Stimulated activated CD8-positive, alpha-beta memory T cell treated with anti-CD3 and anti-CD28 coated beads, Interleukin-2, amount 100 ng/mL, for 1 hour (primary cell): ENCODE data around the gene SIK3.
"Not testable (repeated sequence)": the region's sequence is repeated elsewhere in the genome, so short reads cannot be mapped to it uniquely, and the experiment has no call there.

Source experiments
- DNase-seq, 2 donors: peaks; one replicate each; pipeline ENCODE4 v3.0.0-alpha.2; 2020; ENCODE audit warnings: low read depth in 2 of 2

Gene SIK3

GRCh38 chr11:116825854-116826750, 272.1 kb downstream of the SIK3 start:
- no peak for DNase-seq

- no peak for DNase-seq
These were observed 272.8 kb downstream of the SIK3 start for GRCh38 chr11:116825434-116825833.

- DNase-seq = no peak
These were observed 275.0 kb downstream of the SIK3 start, which contains the start of gene APOA4 for GRCh38 chr11:116823031-116823843. Gene APOA4 (minus strand): TSS chr11:116823304. CDS start chr11:116823191, 113 bp downstream.

DNA sequence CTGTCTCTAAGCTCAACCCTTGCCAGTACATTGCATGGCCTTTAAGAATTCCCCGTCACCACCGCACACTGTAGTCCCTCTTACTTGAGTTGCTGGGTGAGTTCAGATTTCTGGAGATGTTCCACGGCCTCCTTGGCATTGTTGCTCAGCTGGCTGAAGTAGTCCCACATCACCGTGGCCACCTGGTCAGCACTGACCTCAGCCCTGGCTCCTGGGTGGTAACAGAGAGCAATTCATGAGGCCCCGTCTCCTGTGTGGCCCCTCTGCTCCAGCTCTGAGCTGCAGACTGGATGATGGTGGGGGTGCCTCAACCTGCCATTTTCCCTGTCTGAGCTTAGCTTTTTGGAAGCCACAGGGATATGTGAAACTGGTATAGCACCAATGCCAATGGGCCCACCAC, 275.7 kb downstream of the SIK3 start:
- no peak for DNase-seq

DNA sequence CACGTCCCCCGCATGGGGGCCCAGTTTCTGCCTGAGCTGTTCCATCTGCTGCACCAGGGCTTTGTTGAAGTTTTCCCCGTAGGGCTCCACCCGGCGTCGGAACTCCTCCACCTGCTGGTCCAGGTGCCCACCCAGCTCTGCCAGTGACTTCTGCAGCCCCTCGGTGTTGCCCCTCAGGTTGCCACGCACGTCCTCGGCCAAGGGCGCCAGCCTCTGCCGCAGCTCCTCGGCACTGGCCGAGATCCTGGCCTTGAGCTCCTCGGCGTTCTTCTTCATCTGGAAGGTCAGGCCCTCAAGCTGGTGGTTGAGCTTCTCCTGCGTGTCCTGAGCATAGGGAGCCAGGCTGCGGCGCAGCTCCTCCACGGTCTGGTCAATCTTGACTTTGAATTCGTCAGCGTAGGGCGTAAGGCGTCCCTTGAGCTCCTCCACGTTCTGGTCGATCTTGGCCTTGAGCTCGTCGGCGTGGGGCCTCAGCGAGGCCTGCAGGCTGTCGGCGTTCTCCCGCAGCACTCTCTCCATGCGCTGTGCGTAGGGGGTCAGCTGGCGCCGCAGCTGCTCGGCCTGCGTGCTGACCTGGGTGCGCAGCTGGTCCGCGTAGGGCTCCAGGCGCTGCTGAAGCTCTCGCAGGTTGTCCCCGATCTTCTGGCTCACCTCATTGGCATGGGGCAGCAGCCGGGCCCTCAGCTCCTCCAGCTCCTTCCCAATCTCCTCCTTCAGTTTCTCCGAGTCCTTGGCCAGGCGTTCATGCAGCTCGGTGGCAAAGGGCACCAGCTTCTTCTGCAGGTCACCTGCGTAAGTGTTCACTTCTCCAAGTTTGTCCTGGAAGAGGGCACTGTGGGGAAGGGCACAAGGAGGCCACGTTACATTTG, 276.9 kb downstream of the SIK3 start:
- no peak for DNase-seq

- no peak for DNase-seq
These were observed 279.2 kb downstream of the SIK3 start for GRCh38 chr11:116819049-116819448.

GRCh38 chr11:116814502-116814901, 283.7 kb downstream of the SIK3 start:
- no peak for DNase-seq

DNA sequence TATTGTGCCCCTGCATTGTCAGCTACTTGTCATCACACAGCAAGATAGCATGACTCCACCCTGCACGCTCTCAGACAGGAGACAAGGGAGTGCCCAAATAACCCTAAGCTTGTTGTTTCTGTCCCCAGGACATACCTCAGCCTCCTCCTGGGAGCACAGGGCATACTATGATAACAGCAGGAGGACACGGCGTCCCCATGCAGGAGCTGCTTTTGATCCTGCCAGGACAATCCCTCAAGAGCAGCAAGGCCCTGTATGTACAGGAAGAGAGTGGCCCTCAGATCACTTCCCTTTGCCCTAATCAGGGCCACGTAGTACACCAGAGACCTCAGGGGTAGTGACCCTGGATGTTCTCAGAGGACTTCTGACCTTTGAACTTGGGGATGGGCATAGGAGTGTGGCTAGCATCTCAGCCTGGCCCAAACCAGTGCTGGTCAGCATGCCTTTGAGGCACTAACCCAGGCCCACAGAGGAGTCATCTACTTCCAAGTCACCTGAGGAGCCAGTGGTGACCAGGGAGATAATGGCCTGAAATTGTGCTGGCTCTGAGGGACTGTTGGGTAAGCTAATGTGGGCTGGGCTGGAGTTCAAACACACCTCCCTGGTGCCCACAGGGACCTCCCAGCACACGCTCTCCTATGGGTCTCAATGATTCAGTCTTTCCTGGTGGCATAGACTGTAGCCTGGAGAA, 284.3 kb downstream of the SIK3 start:
- DNase-seq = no peak

DNA sequence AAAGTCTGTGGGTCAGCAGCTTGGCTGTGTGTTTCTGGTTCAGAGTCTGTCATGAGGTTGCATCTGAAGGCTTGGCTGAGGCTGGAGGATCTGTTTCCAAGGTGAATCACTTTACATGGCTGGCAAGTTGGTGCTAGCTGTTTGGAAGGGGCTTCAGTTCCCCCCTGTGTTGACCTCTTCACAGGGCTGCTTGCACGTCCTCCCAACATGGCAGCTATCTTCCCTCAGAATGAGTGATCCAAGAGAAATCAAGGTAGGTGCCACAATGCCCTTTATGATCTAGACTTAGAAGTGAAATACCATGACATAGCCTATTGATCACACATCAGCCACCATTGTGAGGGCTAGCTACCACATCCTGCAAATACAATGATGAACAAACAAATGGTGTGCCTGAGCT, 285.1 kb downstream of the SIK3 start:
- no peak for DNase-seq

DNA sequence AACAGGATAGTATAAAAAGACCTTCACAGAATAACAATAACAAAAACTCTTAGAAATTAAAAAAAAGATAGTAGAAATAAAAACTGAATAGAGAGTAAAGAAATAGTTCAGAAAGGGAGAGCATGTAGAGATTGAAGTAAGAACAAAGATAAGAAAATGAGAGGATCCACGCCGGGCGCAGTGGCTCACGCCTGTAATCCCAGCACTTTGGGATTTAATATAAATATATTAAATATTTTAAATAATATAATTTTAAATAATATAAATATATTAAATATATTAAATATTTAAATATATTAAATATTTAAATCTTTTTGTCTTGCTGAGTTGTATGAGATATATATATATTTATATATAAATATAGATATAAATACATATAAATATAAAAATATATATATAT, 286.1 kb downstream of the SIK3 start:
- no peak for DNase-seq

DNA sequence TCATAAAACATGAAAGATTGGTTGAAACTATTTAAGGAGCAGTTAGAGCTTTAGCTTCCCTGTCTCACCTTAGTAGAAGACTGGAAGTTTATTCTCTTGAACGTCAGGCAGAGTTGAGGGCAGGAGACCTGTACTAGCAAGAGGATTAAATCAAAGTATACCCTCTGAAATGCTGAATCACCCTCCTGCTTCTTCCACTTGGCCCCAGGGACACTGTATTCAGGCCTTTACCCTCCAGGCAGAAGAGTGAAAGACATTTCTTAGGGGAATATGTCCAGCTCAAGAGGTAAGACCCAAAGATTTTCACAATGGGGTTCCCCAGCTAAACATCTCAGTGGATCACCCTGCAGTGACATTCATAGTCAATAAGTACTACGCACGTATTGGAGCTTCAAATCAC, 287.0 kb downstream of the SIK3 start:
- DNase-seq = no peak

- DNase-seq = no peak
These were observed 289.7 kb downstream of the SIK3 start for GRCh38 chr11:116808262-116809175.

GRCh38 chr11:116807601-116808261, 290.5 kb downstream of the SIK3 start:
- DNase-seq = no peak

DNA sequence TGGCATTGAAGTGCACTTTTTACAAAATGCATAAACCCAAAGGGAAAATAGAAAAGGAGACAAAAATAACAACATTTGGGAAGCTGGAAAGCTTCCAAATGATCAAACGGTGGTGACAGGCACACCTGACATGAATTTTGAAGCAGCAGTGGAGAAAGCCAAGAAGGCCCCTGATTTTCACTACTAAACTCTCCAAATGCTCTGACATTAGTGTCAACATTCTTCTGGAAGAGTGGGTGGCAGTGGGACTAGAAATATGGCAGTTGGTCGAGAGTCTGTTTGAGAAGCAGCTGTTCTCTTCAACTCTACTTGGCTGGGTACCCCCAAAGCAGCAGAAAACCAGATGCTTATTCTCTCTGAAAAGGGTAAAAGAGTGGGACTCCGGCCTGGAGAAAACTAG, 294.2 kb downstream of the SIK3 start:
- no peak for DNase-seq

- DNase-seq = not testable (repeated sequence)
These were observed 296.6 kb downstream of the SIK3 start for GRCh38 chr11:116801662-116802061.

DNA sequence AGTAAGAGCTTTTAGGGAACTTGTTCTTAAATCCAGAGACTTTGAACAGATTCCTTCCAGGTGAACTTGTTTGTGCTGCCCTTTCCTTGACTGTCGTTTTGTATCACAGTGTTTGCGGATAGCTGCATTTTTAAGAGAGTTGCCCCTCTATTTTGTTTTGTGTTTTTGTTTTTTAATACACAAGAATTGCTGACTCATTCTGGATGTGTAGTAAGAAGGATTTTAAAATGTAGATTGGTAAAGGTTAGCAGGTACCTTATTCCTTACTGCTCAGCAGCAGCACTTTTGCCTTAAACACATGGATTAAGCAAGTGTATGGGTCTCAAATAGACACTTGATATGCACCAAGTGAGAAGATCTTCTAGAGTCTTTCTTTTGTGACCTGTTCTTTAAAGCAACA, 297.6 kb downstream of the SIK3 start:
- DNase-seq = no peak

- no peak for DNase-seq
These were observed 299.9 kb downstream of the SIK3 start for GRCh38 chr11:116798368-116798767.

DNA sequence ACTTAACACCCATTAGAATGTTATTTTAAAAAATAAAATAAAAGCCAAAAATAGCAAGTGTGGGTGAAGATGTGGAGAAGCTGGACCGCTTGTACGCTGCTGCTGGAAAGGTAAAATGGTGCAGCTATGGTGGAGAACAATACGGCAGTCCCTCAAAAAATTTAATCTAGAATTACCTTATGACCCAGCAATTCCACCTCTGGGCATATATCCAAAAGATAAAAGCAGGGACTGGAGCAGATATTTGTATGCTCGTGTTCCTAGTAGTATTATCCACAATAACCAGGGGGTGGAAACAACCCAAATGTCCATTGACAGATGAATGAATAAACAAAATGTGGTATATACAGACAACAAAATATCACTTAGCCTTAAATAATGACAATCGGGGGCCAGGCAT, 300.4 kb downstream of the SIK3 start:
- DNase-seq = no peak

- no peak for DNase-seq
These were observed 301.7 kb downstream of the SIK3 start for GRCh38 chr11:116796548-116796947.

DNA sequence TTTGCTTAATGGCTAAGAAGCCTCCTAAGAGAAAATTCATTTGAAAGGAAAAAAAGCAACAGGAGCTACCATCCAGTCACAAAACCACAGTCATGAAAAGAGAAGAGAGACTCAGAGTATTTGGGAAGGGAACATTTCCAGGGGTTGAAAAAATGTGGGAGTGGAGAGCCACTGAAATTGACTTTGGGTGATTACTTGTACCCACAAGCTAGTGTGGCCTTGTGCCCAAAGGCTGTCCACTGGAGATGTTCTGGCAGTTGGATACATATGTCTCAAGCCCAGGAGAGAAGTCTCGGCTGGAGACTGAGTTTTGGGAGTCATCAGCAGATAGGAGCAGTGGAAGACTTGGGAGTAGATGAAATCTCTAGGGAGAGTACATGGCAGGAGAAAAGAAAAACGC, 303.4 kb downstream of the SIK3 start:
- no peak for DNase-seq
